ENCODE results near the gene MRRF. TPM values are rescaled to one million over a fixed set of nuclear protein-coding genes. Genes with fewer than 3 reads are reported as not detected.

Gene MRRF
- total and polyA plus RNA-seq, 2 donors (not counting 3 experiments of a cell fraction or from before 2014, with no cell fraction given): 27.2 to 36.4 TPM

DNA sequence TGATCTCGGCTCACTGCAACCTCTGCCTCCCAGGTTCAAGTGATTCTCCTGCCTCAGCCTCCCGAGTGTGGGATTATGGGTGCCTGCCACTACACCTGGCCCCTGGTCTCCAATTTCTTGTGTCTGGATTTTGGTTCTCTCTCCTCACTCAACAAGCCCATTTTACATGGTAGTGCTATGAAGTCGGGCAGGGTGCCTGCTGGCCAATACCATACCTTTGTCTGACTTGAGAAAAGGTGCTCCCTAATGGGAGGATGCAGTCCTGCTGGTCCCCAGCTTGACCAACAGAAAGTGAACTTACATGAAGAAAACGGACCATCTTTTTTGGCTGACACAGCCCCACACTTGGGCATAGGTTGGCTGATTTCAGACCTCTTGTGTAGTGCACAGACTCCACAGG lies 84.5 kb downstream of the MRRF start:
- no peaks in the 10 kb centered on the region for H3K9me3 ChIP-seq (replicated peaks; ENCODE audit: control insufficient read depth, insufficient read depth, low read length)
- no peak overlapping the region for H3K9ac ChIP-seq (replicated peaks; ENCODE audit: extremely low read depth, insufficient read depth, low read length)
- TF ChIP-seq MYC (IDR thresholded peaks at IDR 0.05; ENCODE audit: low read depth, low read length): no peak
- TF ChIP-seq POLR2A (IDR thresholded peaks at IDR 0.05; ENCODE audit: low read depth, low read length): no peak
- no peak for TF ChIP-seq FOS (IDR thresholded peaks at IDR 0.05; ENCODE audit: borderline replicate concordance, insufficient read depth, low read length)
- TF ChIP-seq EZH2 (IDR thresholded peaks at IDR 0.05; ENCODE audit: borderline replicate concordance, low read depth, low read length, severe bottlenecking): no peak
- TF ChIP-seq JUN (IDR thresholded peaks at IDR 0.05; ENCODE audit: borderline replicate concordance, insufficient read depth, insufficient read length, low read depth): no peak
- no peak for TF ChIP-seq POLR2AphosphoS5 (IDR thresholded peaks at IDR 0.05; ENCODE audit: insufficient read depth, low read depth, low read length)
- TF ChIP-seq, protein P1, sequence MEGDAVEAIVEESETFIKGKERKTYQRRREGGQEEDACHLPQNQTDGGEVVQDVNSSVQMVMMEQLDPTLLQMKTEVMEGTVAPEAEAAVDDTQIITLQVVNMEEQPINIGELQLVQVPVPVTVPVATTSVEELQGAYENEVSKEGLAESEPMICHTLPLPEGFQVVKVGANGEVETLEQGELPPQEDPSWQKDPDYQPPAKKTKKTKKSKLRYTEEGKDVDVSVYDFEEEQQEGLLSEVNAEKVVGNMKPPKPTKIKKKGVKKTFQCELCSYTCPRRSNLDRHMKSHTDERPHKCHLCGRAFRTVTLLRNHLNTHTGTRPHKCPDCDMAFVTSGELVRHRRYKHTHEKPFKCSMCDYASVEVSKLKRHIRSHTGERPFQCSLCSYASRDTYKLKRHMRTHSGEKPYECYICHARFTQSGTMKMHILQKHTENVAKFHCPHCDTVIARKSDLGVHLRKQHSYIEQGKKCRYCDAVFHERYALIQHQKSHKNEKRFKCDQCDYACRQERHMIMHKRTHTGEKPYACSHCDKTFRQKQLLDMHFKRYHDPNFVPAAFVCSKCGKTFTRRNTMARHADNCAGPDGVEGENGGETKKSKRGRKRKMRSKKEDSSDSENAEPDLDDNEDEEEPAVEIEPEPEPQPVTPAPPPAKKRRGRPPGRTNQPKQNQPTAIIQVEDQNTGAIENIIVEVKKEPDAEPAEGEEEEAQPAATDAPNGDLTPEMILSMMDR (IDR thresholded peaks at IDR 0.05; ENCODE audit: extremely low read depth in 1 of 2, insufficient read depth in 1 of 2, low read depth in 1 of 2, low read length in 2 of 2): no peak
- TF ChIP-seq, protein P2, sequence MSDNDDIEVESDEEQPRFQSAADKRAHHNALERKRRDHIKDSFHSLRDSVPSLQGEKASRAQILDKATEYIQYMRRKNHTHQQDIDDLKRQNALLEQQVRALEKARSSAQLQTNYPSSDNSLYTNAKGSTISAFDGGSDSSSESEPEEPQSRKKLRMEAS (IDR thresholded peaks at IDR 0.05; ENCODE audit: insufficient read depth, insufficient read length): no peak
- TF ChIP-seq GATA2 (IDR thresholded peaks at IDR 0.05; ENCODE audit: insufficient read depth, insufficient read length, low read depth, low read length): no peak
- no peaks in the 10 kb centered on the region for H3K79me2 ChIP-seq (ENCODE audit: control insufficient read depth, insufficient read depth, low read length)
- intact Hi-C loops (cut with micrococcal nuclease): loop anchor here (2.0 kb wide), 1 partner anchor 94 kb away; no protein-coding TSS in a partner anchor
- H2AFZ ChIP-seq (ENCODE audit: low read depth, low read length): no peak overlapping the region
- H4K20me1 ChIP-seq (replicated peaks; ENCODE audit: control insufficient read depth, extremely low read depth, insufficient read depth, low read length): no peaks in the 10 kb centered on the region
- no peak overlapping the region for H3K4me3 ChIP-seq (replicated peaks in 1 of 3; ENCODE audit: insufficient read depth in 1 of 3, low read depth in 1 of 3, low read length in 3 of 3)
- BruUV-seq (replicated peaks): no TSS peak
- FAIRE-seq: no peak
- ChIA-PET CTCF (interaction anchor here (1.2 to 12.9 kb wide), 10 partner anchors 42 to 252 kb away, joined by 3 to 576 read pairs (median 21); partner anchors contain the start of genes LHX6, MRRF and RBM18), POLR2A (no interaction called here)
- peaks cover 23% of the 10 kb centered on the region for H3K4me1 ChIP-seq (ENCODE audit: control insufficient read depth, extremely low read depth, insufficient read depth, low read length)
- H3K4me2 ChIP-seq (ENCODE audit: insufficient read depth, low read length): no peak overlapping the region
- H3K9me1 ChIP-seq (replicated peaks; ENCODE audit: control insufficient read depth, extremely low read depth, insufficient read depth, low read length): no peaks in the 10 kb centered on the region
- H3K36me3 ChIP-seq (ENCODE audit: control insufficient read depth in 2 of 2, extremely low read depth in 1 of 2, insufficient read depth in 2 of 2, low read length in 2 of 2): no peaks in the 10 kb centered on the region
- H3K27ac ChIP-seq (ENCODE audit: insufficient read depth, low read depth, low read length): no peak overlapping the region
- no peaks in the 10 kb centered on the region for H3K27me3 ChIP-seq (ENCODE audit: control insufficient read depth in 2 of 2, insufficient read depth in 2 of 2, low read length in 2 of 2)
- no peak for DNase-seq (ENCODE audit: low read depth, low spot score)
- dilution Hi-C loops (cut with MboI; ENCODE audit: extremely low pct_ligation_motif_present, low sequenced_read_pairs): no loop called here

Measured in endothelial cell of umbilical vein (primary cell).